Spleen (tissue), 11 donors: Measurements from ENCODE around the gene XPNPEP1. TPM values are rescaled to one million over a fixed set of nuclear protein-coding genes. Genes with fewer than 3 reads are reported as not detected.

Source experiments
- DNase-seq: peaks from one replicate; pipeline ENCODE4 v3.0.0-alpha.2; 2020
- H3K27ac ChIP-seq, 8 donors: fragments of 200-600 bp; sonication (generic) in 7 of 8; 1 replicate in 4 of 8; 2 replicates in 4 of 8; pipeline versions ENCODE4 v1.5.0 to v1.8.0; 2016 to 2021; ENCODE audit warnings: inconsistent platforms in 4 of 8, mild to moderate bottlenecking in 4 of 8, moderate library complexity in 1 of 8
- H3K27me3 ChIP-seq, 7 donors: fragments of 200-600 bp; sonication (generic) in 6 of 7; replicated peaks in 1 of 7; 1 replicate in 4 of 7; 2 replicates in 3 of 7; pipeline versions ENCODE4 v1.5.0 to v1.8.0; 2016 to 2021; ENCODE audit warnings: inconsistent platforms in 3 of 7, mild to moderate bottlenecking in 1 of 7
- H3K36me3 ChIP-seq, 6 donors: fragments of 200-600 bp; sonication (generic) in 5 of 6; 1 replicate in 4 of 6; 2 replicates in 2 of 6; pipeline versions ENCODE4 v1.5.0 to v1.8.0; 2016 to 2021; ENCODE audit warnings: inconsistent platforms in 2 of 6
- H3K4me1 ChIP-seq, 6 donors: fragments of 200-600 bp; sonication (generic) in 5 of 6; 1 replicate in 3 of 6; 2 replicates in 3 of 6; pipeline versions ENCODE4 v1.5.0 to v1.8.0; 2016 to 2021; ENCODE audit warnings: inconsistent platforms in 3 of 6
- H3K4me3 ChIP-seq, 8 donors: fragments of 200-600 bp; sonication (generic) in 7 of 8; 1 replicate in 4 of 8; 2 replicates in 4 of 8; pipeline versions ENCODE4 v1.5.0 to v1.8.0; 2016 to 2021; ENCODE audit warnings: inconsistent platforms in 4 of 8, mild to moderate bottlenecking in 4 of 8, moderate library complexity in 2 of 8
- H3K9me3 ChIP-seq, 8 donors: fragments of 200-600 bp; sonication (generic) in 7 of 8; 1 replicate in 4 of 8; 2 replicates in 4 of 8; pipeline versions ENCODE4 v1.5.0 to v1.8.0; 2016 to 2021; ENCODE audit warnings: inconsistent platforms in 4 of 8
- CTCF ChIP-seq, 11 experiments: fragments of 200-600 bp in 7 of 11; fragments of 450-650 bp in 4 of 11; sonication (generic) in 4 of 11; IDR thresholded peaks in 8 of 11; conservative IDR thresholded peaks in 3 of 11; 1 replicate in 7 of 11; 2 replicates in 4 of 11; pipeline versions ENCODE4 v1.4.0 to v1.8.0; 2016 to 2021; ENCODE audit warnings: antibody characterized with exemption in 11 of 11, inconsistent platforms in 4 of 11, mild to moderate bottlenecking in 1 of 11
- POLR2A ChIP-seq, 3 donors: fragments of 450-650 bp; IDR thresholded peaks; one replicate each; pipeline ENCODE4 v1.5.1; 2017; ENCODE audit warnings: antibody characterized with exemption in 3 of 3, mild to moderate bottlenecking in 1 of 3
- POLR2AphosphoS5 ChIP-seq, 3 donors: sonication (generic); formaldehyde crosslinking; IDR thresholded peaks; one replicate each; pipeline ENCODE4 v1.5.1; 2017; ENCODE audit warnings: antibody characterized with exemption in 3 of 3
- WGBS, 5 donors: extraction: QIAGEN DNeasy Blood & Tissue Kit in 3 of 5; methylation state at CpG; one replicate each; pipeline versions ENCODE4 v1.1.5 to v1.1.7; 2013 to 2018; 5-methylcytosine and 5-hydroxymethylcytosine counted together
- intact Hi-C: fragments of 100-400 bp; cut with DNase I; formaldehyde crosslinking; loops from one replicate; pipeline ENCODE4 v1.15.0; 2023; ENCODE audit warnings: low total_unique reads
- polyA plus RNA-seq, 3 donors: library from polyadenylated mRNA; stranded (reverse); fragments of 200-250 nt; gene quantifications; one replicate each; pipeline ENCODE4 v1.2.1, GENCODE V29; 2013
- total RNA-seq, 7 donors: library from RNA; depleted of rRNA in 3 of 7; stranded (reverse); fragments of >200 nt in 3 of 7; fragmentation: NEBNext Ultra II Directional in 4 of 7; extraction: Animal tissue kit (Norgen Biotek cat#: 25700) in 4 of 7; gene quantifications; one replicate each; pipeline versions ENCODE4 v1.1.0 to v1.2.1, GENCODE V29; 2016 to 2021
- donor health status: healthy with polysubstance abuse.
- donor health status: DM: no; HTN: no; CAD: no; lungs with moderate emphysema.
- donor health status: DM: no; HTN: no; CAD: no.
- donor health status: Bipolar disorder and iron deficiency.
- donor health status: healthy.
- donor health status: DM: no; HTN: no; CAD: no.
- donor health status: DM: yes; HTN: yes; CAD: no.

XPNPEP1 gene
- total and polyA plus RNA-seq, 10 donors = 23.1 to 97.1 (median 63.7) TPM

- 55 to 97% (median 73%) methylated on average over 1 of the region's 1 CpG for WGBS, 5 donors
These were observed 7.9 kb upstream of the XPNPEP1 start for GRCh38 chr10:109931163-109931562.

GRCh38 chr10:109929501-109930219, 6.3 kb upstream of the XPNPEP1 start:
- peaks cover 6 to 31% (median 13%) of the 10 kb centered on the region in 6 donors for H3K4me1 ChIP-seq
- WGBS, 5 donors = 65 to 79% (median 68%) methylated on average over 3 of the region's 3 CpGs
- intact Hi-C loops = no loop called here

More at GRCh38 chr10:109931163-109931562, 7.9 kb upstream of the XPNPEP1 start:
- DNase-seq = no peak
- Histone ChIP-seq H3K9me3 (no peaks in the 10 kb centered on the region), H3K4me3 (no peak overlapping the region), H3K36me3 (no peaks in the 10 kb centered on the region), H3K27me3 (no peaks in the 10 kb centered on the region), H3K27ac (no peak overlapping the region), H3K4me1 (peaks cover 8 to 46% (median 26%) of the 10 kb centered on the region in 6 donors)
- intact Hi-C loops = no loop called here
- TF ChIP-seq POLR2A (IDR thresholded peaks at IDR 0.05) (no peak), CTCF (IDR thresholded peaks at IDR 0.05 in 8 of 11, conservative IDR thresholded peaks at IDR 0.05 in 3 of 11) (no peak), POLR2AphosphoS5 (IDR thresholded peaks at IDR 0.05) (no peak)

GRCh38 chr10:109928475-109928891, 5.2 kb upstream of the XPNPEP1 start:
- TF ChIP-seq POLR2A (IDR thresholded peaks at IDR 0.05) (no peak), POLR2AphosphoS5 (IDR thresholded peaks at IDR 0.05) (no peak), CTCF (IDR thresholded peaks at IDR 0.05 in 8 of 11, conservative IDR thresholded peaks at IDR 0.05 in 3 of 11) (no peak)
- Histone ChIP-seq H3K36me3 (no peaks in the 10 kb centered on the region), H3K4me3 (no peak overlapping the region), H3K27me3 (no peaks in the 10 kb centered on the region), H3K9me3 (no peaks in the 10 kb centered on the region), H3K27ac (no peak overlapping the region), H3K4me1 (peaks cover 0 to 26% (median 10%) of the 10 kb centered on the region in 6 donors)
- WGBS, 5 donors = 94 to 100% (median 97%) methylated on average over 1 of the region's 1 CpG
- intact Hi-C loops = no loop called here
- DNase-seq = no peak

More at GRCh38 chr10:109929501-109930219, 6.3 kb upstream of the XPNPEP1 start:
- H3K9me3 ChIP-seq = no peaks in the 10 kb centered on the region
- DNase-seq = no peak
- H3K36me3 ChIP-seq = no peaks in the 10 kb centered on the region
- no peak for TF ChIP-seq POLR2AphosphoS5 (IDR thresholded peaks at IDR 0.05)
- TF ChIP-seq POLR2A (IDR thresholded peaks at IDR 0.05) = no peak
- no peak for TF ChIP-seq CTCF (IDR thresholded peaks at IDR 0.05 in 8 of 11, conservative IDR thresholded peaks at IDR 0.05 in 3 of 11)
- no peak overlapping the region for H3K27ac ChIP-seq
- no peak overlapping the region for H3K4me3 ChIP-seq
- no peaks in the 10 kb centered on the region for H3K27me3 ChIP-seq

- DNase-seq = no peak
- H3K27me3 ChIP-seq = no peaks in the 10 kb centered on the region
- intact Hi-C loops = no loop called here
- no peaks in the 10 kb centered on the region for H3K36me3 ChIP-seq
- peaks cover 8 to 30% (median 16%) of the 10 kb centered on the region in 6 donors for H3K4me1 ChIP-seq
- H3K27ac ChIP-seq = no peak overlapping the region
- H3K9me3 ChIP-seq = no peaks in the 10 kb centered on the region
- 68 to 84% (median 74%) methylated on average over 2 of the region's 2 CpGs for WGBS, 5 donors
- TF ChIP-seq POLR2AphosphoS5 (IDR thresholded peaks at IDR 0.05) (no peak), POLR2A (IDR thresholded peaks at IDR 0.05) (no peak)
- H3K4me3 ChIP-seq = no peak overlapping the region
These were observed 3.5 kb upstream of the XPNPEP1 start for GRCh38 chr10:109926825-109927224.
